Activated naive CD4-positive, alpha-beta T cell treated with anti-CD3 and anti-CD28 coated beads, Interleukin-2, amount 50 U/mL, for 16 hours (primary cell): Measurements from ENCODE around the gene TACC2.

Experiments used
- DNase-seq: peaks from one replicate; pipeline ENCODE4 v3.0.0-alpha.2; 2020

Gene TACC2

DNA sequence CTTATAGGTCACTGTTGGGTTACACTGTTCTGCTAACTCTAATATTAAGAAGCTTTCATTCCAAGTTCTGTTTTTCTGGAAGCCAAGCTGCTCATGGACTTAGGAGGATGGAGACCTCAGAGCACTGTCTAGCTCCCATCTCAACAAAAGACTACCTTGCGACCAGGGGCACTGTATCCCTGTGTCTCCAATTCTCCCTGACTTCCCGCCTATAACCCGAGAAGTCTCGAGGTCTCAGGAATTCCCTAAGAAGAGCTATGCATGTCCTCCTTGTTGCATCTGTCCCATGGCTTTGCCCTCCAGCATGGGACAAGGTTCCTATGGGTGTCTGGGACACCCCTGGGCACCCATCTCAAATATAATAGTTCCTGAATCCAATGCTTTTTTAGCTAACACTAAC lies 313.4 kb downstream of the TACC2 start:
- DNase-seq: no peak

DNA sequence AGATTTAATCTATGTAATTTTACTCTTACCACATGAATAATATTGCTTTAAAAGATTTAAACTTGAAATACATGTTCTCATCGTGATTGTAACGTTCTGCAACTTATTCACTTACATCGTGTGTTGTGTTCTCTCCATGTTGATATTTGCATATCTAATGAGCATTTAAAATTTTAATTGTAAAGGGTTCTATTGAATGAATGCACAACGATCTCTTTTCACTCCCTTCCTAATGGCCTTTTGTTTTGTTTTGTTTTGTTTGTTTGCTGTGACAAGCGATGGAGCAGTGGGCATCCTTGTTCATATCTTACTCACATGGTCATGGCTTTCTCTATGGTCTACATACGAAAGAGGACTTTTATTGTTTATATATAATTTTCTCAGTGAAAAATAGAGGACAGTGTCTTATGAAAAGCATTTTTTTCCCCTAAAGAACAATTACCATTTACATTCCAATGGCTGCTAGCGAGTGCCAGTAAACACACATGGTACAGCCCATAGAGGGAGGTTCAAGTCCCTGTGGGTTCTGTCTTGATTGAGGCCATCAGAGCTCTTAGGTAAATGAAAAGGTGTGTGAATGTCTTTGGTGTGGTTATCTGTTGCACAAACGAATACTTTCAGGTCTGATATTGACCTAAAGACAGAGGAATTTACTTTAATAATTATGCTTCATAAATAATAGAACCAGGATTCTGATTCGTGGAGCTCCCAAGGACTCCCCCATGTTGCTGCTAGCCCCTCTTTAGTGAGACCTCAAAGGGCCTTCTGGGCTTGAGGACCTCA lies 314.5 kb downstream of the TACC2 start:
- no peak for DNase-seq
